GM18526 (cell line): ENCODE results near the gene FUS.

ENCODE experiments used
- POLR2A ChIP-seq: IDR thresholded peaks from 3 replicates; pipeline ENCODE4 v1.6.1; 2011; ENCODE audit not compliant: insufficient read length; ENCODE audit errors: extremely low read depth

Gene FUS

GRCh38 chr16:31142109-31143010 lies 37.6 kb upstream of the FUS start:
- TF ChIP-seq POLR2A = no peak

- no peak for TF ChIP-seq POLR2A
These were observed 36.8 kb upstream of the FUS start for GRCh38 chr16:31143011-31143693.

GRCh38 chr16:31143694-31144148 lies 36.2 kb upstream of the FUS start:
- no peak for TF ChIP-seq POLR2A

- TF ChIP-seq POLR2A = no peak
These were observed 34.4 kb upstream of the FUS start for GRCh38 chr16:31145398-31145990.

- no peak for TF ChIP-seq POLR2A
These were observed 32.4 kb upstream of the FUS start for GRCh38 chr16:31147574-31147973.

- TF ChIP-seq POLR2A = no peak
These were observed 31.6 kb upstream of the FUS start for GRCh38 chr16:31148281-31148728.

GRCh38 chr16:31148896-31149295 lies 31.0 kb upstream of the FUS start:
- no peak for TF ChIP-seq POLR2A

GRCh38 chr16:31149332-31149731 lies 30.6 kb upstream of the FUS start:
- no peak for TF ChIP-seq POLR2A

GRCh38 chr16:31149894-31150890 lies 29.7 kb upstream of the FUS start, which contains the start of gene PRSS36:
Gene PRSS36 (minus strand): TSS chr16:31150066. CDS start chr16:31150035, 31 bp downstream.
- no peak for TF ChIP-seq POLR2A

GRCh38 chr16:31157136-31157535 lies 22.8 kb upstream of the FUS start:
- TF ChIP-seq POLR2A = no peak

- TF ChIP-seq POLR2A = no peak
These were observed 12.6 kb upstream of the FUS start for GRCh38 chr16:31167315-31167714.

GRCh38 chr16:31168848-31169247 lies 11.1 kb upstream of the FUS start:
- TF ChIP-seq POLR2A = no peak

- no peak for TF ChIP-seq POLR2A
These were observed 2.8 kb upstream of the FUS start for GRCh38 chr16:31177136-31177535.

GRCh38 chr16:31179219-31179746 lies 656 bp upstream of the FUS start:
- TF ChIP-seq POLR2A = no peak
